GM19438 (cell line): ENCODE data around the gene SLC28A3.
A peak's percentile ranks its signal among the peaks of the same experiment; 100 is the strongest.

ENCODE experiments used
- ATAC-seq: cut with Tn5 transposase; IDR thresholded peaks from one replicate; pipeline ENCODE4 v1.9.1; 2021; ENCODE audit warnings: low read depth; ENCODE audit not compliant: unreplicated experiment

Gene SLC28A3

DNA sequence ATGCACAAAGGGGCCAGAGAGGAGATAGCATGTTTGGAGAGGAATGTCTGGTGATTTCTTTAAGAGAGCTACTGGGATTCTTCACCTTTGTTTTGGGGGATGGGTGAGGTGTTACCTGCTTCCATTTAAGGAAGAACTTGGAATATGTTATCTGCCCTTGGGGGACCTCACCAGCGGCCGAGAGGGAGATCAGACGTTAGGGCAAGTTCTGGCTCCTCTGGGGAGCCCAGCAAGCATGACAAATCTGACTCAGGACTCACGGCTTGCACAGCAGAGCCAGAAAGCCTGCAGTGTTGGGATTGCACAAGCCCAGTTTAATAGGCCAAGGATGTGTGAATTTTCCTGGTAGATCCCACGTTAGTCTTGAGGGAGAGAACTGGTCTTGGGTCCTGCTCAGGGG lies 40.3 kb downstream of the SLC28A3 start:
- no peak for ATAC-seq

DNA sequence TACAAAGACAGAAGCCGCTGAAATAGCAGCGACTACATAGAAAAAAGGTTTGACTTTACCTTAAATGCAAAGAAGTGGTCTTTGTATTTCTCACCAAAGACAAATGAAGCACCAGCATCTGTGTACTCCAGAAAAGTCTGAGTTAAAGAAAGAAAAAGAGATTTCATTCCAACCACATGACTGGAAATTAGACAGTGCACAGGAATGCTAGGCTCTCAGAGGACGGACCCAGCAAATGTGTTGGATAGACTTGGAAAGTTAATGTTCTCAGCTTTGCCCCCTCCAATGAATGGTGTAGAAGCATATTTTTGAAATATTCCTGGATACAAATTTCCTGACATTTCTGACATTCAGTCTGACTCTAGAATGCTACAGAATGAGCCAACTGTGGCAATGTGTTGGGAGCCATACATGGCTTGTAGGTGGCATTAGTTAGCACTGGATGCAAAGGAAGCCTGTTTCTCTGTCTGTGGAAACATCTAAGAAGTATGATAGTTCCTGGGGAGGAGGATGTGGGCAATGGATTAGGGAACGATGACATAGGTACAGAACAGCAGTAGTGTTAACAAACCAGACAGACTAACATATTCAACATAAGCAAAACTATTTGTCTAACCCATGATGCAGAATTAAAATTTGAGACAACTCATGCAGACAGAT lies 43.3 kb downstream of the SLC28A3 start:
- ATAC-seq = no peak

GRCh38 chr9:84296146-84296843 lies 44.3 kb downstream of the SLC28A3 start:
- no peak for ATAC-seq

DNA sequence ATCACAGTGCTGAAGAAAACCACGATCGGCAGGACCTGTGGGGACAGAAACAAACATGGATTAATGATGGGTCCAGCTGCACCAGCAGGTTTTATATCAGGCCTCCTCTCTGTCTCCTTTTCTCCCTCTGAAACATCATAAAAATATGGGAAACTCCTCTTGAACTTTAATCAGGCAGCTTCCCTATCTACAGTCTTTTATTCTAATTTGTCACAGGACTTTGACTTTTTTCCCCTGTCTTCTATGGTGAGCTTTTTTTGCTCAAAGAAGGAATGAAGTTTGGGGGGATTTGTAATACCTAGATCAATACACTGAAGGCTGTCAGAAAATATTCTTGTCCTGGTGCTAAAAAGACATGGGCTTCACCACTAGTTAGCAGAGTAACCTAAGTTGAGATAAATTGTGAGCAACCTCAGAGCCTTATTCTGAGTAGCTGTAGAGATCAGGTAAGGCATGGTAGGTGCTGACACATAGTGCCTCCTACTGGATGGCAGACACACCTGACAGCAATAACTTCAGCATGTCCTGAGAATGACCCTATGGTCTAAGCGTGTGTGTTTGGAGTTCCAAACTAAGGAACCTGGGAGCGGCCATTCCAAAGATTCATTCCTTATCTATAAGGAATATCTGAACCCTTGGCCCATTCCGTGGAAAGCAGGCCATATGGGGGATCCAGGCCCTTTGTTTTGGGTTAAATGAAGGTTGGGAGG lies 46.2 kb downstream of the SLC28A3 start:
- ATAC-seq = no peak

DNA sequence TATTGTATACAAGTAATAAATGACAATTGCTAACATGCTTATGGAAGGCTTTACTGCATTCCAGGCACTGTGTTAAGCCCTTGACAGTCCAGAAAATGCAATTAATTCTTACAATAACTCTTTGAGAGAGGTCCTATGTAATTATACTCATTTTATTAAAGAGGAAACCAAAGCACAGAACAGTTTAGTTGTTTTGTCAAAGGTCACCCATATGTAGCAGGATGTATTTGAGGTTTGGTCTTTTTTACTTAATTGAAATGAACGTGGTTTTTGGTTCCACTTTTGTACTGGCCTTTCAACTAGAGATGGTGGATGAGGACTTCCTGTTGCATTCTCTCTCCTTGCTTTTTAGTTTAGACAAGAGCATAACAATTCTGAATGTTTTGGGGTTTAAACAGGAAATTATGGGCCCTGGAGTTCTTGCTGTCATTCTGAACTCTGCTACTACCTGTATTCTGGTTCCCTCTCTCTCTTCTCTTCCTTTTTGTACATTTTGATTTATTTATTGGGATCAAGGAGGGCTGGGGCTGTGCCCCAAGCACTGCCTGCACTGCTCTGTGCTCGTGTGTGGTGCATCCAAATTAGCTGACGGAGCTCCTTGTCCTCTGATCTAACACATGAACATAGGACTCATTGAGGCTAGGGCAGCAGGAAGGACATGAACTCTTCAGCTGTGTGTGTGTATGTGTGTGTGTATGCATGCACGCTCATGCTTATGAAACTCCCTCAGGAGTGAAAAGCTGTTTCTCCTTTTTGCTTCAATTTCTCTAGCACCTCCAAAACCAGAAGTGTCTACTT lies 47.4 kb downstream of the SLC28A3 start:
- ATAC-seq = peak; percentile 68

GRCh38 chr9:84285381-84285780 lies 55.2 kb downstream of the SLC28A3 start:
- ATAC-seq = no peak

- no peak for ATAC-seq
Observed at GRCh38 chr9:84283946-84284345, 56.6 kb downstream of the SLC28A3 start.

GRCh38 chr9:84278130-84278529 lies 62.4 kb downstream of the SLC28A3 start:
- no peak for ATAC-seq

DNA sequence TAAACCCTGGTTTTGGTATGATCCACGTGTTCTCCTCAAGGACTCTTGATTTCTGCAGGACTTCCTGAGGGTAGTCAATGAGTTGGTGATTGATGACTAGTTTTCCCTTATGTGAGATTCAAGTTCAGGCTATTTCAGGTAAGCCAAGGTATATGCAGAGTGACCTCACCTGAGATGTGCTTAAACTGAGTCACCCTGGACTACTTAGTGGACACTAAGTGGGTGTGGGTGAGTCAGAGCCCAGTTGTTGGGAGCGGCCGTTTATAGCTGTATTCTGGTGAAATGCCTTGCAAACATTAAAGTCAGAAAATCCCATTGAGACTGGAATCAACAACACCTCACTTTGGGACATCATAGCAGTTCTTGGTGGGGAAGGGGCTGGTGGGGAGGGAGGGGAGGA lies 62.9 kb downstream of the SLC28A3 start:
- ATAC-seq = no peak

- ATAC-seq = no peak
Observed at GRCh38 chr9:84276741-84277140, 63.8 kb downstream of the SLC28A3 start.

GRCh38 chr9:84271921-84272556 lies 68.5 kb downstream of the SLC28A3 start:
- ATAC-seq = no peak

DNA sequence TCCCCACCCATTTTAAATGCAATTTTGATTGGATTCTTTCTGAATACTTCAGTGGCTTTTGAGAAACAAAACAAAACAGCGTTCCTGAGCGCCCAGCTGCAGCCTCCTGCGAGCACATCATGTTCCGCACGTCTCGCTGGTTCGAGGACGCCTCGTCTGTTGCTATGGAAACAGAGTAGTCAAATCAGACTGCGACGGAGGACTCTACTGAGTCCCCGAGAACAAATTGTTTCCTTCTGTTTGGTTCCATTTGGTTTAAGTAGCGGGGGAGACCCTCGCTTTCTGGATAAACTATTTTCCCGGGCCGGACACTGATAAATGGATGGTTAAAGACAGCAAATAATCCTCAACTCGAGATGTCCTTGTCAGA lies 69.0 kb downstream of the SLC28A3 start:
- peak; percentile 99 for ATAC-seq

DNA sequence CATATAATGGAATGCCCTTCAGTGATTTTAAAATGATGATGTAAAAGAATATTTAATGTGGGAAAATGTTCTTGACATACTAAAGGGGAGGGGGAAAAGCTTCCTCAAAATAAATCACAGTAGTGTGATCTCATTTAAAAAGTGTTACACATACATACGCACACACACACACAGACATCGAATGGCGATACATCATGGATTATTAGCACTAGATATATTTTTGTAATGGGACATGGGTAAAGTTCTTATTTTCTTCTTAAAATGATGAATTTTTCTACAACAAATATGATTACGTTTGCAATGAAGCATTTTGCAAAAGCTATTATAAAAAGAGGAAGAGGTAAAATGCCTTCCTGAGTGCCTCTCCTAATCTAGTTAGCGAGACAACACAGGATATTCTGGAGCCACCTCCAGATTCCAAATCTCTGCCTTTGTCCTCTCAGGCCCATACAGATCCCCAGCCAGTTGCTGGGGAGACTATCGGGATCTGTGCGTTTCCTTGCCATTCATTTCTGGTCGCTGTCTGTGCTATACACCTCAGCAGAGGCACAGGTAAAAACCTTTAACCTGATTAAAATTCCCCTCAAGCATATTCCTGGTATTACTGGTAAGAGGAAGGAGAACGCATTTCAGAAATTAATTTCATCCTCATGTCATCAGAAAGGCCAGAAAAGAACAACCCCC lies 69.6 kb downstream of the SLC28A3 start:
- peak; percentile 33 for ATAC-seq

DNA sequence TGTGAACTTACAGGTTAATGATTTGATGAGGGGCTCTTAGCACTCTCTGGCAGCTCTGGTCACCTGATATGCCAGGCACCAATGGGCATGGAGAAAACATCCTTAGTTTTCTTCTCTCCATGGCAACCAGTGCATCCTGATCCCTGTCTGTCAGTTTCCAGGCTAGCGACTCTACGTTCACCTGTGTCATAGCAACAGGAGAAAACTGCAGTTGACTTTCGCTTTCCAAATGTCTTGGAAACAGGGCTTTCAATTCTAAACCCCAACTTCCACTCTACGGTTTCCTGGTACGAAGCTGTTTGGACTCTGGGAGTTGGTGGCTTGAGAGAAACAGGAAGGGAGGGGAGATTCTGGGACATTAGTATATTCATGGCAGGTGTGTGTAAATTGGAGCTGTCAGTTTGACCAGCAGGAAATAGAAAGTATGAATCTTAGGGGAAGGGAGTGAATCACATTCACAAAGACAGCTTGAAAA lies 74.4 kb downstream of the SLC28A3 start:
- no peak for ATAC-seq

GRCh38 chr9:84264307-84265029 lies 76.1 kb downstream of the SLC28A3 start:
- ATAC-seq = no peak

DNA sequence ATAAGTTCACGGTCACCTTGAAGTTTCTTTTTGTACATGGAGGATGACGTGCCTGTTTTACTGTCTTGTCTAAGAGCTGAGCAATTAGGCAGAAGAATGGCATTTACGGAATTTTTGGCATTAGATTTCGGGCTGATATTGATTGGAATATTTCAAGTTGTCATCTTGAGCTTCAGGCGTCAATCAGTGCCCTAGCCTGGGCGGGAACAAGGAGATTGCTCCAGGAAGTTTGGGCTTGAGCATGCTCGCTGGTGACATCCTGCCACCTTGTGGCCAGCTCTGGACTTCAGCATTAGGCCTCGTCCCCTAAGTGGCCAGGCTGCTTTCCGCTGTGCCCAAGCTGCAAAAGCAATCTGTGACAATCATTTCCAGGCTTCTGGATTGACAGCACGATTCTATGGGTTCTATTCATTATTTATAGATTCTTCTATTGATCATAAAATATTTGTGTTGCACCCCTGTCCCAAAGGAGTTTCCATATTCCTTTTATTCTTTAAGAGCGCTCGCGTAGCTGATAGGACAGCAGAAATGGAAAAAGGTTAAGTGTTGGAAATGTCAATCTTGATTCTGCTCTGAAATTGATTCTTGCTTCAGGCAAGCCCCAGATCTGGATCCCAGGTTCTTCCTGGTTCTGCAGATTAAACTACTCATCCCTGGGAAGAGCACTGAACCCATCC lies 79.3 kb downstream of the SLC28A3 start:
- ATAC-seq = no peak

- ATAC-seq = no peak
Observed at GRCh38 chr9:84258371-84258770, 82.2 kb downstream of the SLC28A3 start.

- ATAC-seq = no peak
Observed at GRCh38 chr9:84255696-84256095, 84.9 kb downstream of the SLC28A3 start.

- no peak for ATAC-seq
Observed at GRCh38 chr9:84254972-84255371, 85.6 kb downstream of the SLC28A3 start.
